ENCODE data around the gene EYS. TPM values are rescaled to one million over a fixed set of nuclear protein-coding genes. Genes with fewer than 3 reads are reported as not detected.
A peak's percentile ranks its signal among the peaks of the same experiment; 100 is the strongest.

The EYS gene
- total RNA-seq, 1 experiment from 2014 or later = 0.98 TPM

DNA sequence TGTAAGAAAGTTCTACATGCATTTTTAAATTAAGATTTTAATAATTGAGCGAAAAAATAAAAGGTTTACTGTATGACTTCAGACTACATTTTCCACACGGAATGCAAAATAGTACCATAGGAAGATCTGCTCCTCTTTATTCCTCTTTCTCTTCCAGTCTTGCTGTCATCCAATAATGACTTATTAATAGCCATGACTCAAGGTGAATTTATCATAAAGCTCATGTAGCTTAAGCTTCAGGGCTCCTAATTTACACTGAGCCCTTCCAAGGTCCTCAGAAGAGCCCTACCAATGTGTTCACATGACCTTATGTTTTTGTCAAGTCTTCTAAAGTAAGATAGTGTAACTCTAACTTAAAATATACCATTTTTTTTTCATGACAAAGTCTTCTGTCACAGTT is 1561.4 kb downstream of the EYS start:
- no peak for DNase-seq (ENCODE audit: low read depth)

DNA sequence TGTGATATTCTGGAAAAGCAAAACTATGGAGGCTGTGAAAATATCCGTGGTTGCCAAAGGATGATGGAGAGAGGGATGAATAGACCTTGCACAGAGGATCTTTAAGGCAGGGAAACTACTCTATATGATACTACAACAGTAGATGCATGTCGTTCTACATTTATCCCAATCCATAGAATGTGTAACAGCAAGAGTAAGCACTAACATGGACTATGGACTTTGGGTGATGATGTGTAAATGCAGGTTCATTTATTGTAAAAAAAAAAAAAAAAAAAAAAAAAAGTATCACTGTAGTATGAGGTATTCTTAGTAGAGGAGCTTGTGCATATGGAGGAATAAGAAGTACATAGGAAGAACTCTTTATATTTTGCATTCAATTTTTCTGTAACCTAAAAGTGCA is 1563.9 kb downstream of the EYS start:
- DNase-seq (ENCODE audit: low read depth) = no peak

DNA sequence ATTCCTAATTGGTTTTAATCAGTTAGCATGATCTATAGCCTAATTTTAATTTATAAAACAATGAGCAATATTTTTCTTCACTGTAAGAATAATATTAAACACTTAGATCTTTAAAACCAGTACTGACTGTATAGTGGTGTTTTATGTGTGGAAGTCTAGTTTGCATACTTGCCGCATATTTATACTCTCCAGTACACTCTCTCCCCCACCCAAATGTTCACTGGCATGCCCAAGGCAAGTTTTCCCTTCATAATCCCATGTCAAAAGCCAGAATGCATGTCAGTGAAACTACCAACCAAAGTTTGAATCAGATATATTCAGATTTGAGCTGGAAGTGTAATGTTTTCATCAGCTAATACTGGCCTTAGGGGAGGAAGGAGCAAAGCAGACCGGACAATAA is 1565.3 kb downstream of the EYS start:
- DNase-seq (ENCODE audit: low read depth) = no peak

DNA sequence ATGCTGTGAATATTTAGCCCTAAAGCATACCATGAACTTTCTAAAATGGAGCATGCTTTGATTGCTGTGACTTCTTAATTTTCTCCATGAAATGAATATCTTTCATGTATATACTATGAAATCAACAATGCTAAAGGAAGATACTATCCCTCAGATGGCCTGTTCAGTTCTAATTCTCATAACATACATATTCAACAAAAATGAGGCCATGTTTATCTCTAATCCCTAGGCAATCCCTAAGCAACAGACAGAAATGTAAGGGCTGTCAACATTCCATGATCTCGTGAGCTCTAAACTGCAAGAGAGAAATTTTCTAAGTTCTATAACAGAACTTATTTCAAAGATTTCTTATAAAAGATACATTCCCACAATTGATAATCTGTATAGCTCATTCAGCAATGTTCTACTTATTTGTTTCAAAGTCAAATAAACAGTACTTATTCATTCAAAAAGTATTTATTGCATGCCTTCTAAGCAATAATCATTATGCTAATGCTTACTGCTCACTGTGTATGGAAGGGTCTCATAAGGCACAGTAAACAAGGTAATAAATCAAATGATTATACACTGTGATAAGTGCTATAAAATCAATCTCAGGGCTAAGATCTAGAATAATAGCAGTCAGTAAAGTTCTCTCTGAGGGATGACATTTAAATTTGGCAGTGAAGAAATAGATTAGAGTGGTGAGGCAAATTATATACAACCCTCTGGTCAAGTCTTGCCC is 1578.6 kb downstream of the EYS start:
- DNase-seq (ENCODE audit: low read depth) = no peak

DNA sequence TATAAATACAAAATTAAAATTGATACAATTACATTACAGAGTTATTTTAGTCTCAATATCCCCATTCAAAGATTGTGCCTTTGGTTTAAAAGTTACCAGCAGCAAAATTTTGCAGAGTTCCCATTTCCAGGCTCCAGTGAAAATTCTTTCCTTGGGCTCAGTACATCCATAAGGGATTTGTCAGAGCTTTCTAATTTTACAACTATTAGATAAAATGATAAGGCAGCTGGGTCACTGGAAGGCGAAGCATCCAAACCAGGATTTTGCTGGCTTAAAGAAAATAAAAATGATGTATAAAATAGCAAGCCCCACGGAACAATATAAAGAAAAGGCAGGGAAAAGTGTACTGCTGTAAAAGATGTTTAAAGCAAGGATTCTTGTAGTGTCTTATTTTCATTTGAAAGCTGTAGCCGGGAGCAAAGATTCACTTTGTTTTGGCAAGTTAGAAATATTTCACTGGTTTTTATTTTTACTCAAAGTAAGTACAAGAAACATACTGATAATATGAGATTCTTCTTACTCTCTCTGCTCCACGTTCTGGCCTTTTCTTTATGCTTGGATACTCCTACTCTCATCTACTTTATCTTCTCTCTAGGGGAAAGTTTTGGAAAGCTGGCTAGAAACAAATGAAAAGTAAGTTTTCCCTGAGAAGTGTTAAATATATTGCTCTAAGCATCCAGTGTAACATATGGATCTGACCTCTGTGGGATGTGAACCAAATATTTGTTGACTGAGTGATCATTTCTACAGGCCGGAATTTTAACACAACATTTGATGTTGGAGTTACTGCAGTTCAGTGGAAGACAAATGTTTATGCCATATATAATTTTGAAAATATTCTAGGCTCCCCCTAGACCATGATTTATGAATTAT is 1583.0 kb downstream of the EYS start:
- no peak for DNase-seq (ENCODE audit: low read depth)

DNA sequence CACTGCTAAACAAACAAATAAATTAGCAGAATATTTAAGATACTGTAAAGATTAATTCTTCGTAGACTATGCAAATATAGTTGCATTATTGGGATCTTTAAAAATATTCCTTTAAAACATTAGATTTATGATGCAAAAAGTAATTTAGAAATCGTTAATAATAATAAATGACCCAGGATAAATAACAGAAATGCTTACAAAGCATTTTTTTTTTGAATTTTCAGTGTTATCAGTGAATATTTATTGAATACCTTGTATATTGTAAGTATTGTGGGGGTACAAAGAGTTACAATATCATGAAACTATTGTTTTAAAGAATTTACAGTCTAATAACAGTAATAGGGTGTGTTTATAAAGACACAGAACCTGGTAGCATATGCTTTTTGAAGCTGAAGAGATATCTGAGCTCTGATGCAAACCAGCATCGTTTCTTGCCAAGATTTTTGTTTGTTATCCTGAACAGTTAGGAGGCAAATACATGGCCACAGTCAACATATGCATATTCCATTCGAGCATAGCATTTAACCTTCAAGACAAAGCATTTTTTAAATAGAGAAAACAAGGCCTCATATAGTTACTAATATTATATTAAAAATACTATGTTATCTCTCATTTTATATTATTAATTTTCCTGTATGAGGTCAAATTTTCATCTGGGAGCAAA is 1584.2 kb downstream of the EYS start:
- no peak for DNase-seq (ENCODE audit: low read depth)

DNA sequence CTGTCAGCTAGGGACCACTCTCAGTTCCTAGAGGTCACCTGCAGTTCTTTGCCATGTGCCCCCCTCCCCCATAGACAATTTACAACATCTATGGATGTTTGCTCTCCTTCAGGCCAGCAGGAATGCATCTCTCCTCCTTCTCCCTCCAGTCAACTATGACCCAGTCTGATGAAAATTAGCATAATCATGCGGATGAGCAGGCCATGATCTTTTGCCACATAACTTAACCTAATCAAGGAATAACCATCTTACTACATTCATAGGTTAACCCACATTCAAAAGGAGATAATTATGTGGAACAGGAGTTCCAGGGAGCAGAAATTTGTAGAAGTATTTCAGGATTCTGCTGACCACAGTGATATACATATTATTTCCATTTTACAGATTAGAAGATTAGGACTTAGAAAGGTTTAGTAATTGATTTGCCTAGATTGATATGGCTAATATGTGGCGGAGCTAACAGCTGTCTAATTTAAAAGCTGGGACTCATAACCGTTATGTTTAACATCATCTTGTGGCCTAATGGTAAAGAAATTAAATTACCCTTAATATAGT is 1585.9 kb downstream of the EYS start:
- DNase-seq (ENCODE audit: low read depth) = no peak

DNA sequence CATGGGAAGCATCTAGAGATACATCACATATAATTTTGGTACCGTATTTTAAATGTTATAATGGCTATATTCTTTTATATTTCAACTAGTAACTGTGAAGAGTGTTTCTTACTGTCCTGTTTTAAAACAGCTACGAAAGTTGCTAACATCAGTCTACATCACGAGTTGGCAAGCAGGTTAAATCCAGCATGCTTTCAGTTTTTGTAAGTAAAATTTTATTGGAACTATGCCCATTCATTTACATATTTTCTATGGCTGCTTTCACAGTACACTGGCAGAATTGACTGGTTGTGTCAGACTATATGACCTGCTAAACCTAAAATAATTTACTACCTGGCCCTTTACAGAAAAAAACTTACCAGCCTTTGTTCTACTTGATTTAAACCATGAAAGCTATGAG is 1593.3 kb downstream of the EYS start:
- no peak for DNase-seq (ENCODE audit: low read depth)

DNA sequence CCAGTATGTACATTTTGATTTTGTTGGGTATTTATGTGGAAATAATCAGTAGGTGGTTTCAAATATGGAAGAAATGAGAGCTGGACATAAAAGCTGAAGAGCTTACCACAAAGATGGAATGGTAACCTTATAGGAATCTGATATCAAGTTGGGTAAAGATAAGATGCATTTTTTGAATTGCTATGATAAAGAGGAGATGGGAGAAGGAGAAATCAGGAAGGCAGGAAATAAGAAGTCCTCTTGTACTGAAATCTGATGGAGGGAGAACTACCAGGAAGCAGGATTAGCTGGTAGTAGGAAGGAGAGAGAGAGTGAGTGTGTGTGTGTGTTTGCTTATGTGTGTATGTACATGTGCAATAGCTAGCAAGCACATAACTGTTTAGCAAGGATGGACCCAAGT is 1603.0 kb downstream of the EYS start:
- no peak for DNase-seq (ENCODE audit: low read depth)

DNA sequence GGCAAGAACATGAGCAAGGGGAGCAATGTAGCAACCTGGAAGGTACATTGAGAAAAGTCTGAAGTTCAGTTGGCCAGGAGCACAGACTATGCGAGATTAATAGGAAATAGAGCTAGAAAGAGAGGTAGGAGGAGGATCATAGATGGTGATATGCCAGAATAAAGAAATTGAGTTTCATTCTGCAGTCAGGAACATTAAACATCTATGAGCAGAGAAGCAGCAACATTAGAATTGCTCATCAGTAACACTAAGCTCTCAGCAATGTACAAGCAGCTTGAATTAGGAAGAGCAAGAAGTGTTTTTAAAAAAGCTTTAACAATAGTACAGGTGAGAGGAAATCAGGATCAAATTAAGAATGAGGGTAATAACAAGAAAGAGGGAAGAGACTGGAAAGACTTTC is 1603.5 kb downstream of the EYS start:
- no peak for DNase-seq (ENCODE audit: low read depth)

DNA sequence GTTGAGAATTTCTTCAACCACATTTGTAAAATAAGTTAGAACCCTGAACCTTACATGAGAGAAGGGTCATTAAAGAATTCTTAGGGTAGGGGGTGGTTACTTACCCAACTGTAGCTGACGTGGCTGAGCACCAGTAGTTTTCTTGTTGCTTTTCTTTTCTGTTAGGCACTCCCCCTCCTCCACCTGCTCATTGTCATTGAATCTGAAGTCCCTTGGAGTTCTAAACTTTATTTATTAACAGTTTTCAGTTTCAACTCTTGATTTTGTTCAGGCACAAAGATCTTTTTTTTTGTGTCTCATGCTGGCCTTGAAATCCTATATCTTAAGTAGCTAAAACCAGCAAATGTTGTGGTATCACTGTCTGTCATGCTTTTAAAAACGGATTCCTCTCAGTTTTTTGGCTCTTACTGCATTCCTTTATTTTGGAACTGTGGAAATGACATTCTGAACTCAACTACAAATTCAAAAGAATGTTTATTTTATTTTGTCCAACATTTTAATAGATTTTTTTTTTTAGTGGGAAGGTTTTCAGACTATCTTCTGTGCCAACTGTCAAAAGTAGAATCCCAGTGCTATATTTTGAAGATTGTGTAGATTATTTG is 1606.2 kb downstream of the EYS start:
- DNase-seq (ENCODE audit: low read depth) = no peak

DNA sequence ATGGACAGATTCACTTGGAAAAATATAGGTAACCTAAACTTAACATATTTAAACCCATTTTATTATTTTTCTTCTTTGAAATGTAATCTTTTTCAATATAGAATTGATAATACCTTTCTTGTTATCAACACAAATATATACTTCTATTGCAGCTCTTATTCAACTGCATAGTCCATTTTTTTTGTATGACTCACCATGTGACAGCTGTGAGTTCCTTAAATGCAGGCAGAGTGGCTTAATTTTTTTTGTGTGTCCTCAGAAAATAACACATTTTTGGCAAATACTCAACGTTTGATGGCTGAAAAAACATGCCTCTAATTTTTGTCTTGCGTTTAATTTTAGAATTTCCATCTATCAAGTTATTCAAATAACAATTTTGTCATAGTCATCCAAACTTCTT is 1616.7 kb downstream of the EYS start:
- DNase-seq (ENCODE audit: low read depth) = peak; percentile 25

DNA sequence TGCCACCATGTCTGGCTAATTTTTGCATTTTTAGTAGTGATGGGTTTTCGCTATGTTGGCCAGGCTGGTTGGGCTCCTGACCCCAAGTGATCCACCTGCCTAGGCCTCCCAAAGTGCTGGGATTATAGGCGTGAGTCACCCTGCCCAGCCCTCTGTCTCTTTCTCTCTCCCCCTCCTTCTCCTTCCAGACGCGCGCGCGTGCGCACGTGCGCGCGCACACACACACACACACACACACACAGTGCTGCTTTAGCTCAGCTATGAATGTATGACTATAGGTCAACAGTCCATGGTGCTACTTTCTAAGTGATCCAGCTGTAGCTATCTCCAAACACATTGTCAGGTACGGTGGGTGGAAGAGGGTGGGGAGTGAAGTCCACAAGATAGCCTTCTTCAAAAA is 1621.9 kb downstream of the EYS start:
- DNase-seq (ENCODE audit: low read depth) = no peak

DNA sequence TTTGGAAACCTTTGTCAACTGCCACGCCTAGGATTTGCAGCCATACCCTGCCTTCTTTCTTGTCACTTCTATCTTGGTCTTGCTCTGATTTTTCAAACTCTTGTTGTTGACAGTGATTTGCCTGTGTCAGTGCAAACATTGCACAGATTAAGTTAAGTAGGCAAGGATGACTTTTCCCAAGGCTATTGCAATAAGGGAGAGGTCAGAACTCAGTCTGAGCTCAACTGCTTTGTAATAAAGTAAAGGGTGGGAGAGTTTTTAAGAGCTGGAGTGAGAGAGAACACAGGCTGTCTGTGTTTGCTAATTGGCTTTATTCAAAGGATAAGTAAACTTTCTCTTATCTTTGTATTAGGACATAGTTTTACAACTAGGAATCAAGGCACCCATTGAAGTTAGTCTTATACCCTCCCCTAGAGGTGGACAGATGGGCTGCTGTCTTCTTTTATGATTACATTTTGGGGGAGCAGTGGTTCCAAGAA is 1622.8 kb downstream of the EYS start:
- DNase-seq (ENCODE audit: low read depth) = no peak

DNA sequence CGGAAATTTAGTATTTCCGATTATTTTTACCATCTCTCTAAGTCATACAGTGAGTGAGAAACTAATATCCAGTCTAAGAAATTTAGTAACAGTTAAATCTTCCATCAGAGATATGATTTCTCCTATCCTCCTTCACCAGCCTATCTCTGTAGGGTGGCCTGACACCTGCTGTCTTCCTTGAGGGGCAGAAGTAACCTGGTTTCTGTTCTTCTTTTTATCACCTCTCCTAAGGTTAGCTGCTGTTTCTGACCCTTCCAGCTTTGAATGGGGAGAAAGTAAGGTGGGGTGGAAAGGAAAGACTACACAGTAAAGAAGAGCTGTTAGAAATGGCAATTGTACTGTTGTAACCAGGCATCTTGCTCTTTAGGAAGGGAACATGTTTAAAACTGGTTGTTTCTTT is 1623.8 kb downstream of the EYS start:
- no peak for DNase-seq (ENCODE audit: low read depth)

DNA sequence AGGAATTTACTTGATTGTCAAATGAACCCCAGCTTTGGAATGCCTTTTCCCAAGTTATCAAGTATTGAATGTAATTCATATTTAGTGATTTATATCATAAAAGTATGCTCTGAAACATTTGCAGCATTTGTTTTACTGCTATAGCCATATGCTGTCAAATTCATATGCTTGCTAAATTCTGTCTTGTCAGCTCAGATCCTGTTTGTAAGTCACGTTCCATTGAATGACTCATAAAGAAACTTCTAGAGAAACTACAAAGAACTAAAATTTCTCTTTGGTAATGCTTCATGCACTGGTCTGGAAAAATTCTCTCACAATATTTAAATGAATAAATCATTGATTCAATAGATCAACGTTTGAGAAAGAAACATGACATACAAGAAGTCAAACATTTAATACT is 1625.6 kb downstream of the EYS start:
- DNase-seq (ENCODE audit: low read depth) = no peak

DNA sequence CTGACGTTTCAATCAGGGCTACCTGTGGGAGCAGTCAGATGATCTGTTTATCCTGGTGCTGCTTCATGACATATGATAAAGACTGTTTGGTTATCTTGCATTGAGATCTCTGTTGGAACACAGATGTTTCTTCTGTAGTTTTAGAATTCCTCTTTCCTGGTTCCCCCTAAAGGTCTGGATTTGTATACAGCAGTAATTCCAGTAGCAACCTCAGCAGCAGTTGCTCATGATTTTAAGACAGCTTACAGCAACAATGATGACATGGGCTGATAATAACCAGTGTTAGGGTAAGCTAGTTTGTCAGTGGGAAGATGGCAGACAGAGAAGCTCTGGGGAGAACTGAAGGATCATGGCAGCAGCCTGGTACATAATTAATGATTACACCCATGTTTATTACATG is 1632.0 kb downstream of the EYS start:
- DNase-seq (ENCODE audit: low read depth) = no peak

DNA sequence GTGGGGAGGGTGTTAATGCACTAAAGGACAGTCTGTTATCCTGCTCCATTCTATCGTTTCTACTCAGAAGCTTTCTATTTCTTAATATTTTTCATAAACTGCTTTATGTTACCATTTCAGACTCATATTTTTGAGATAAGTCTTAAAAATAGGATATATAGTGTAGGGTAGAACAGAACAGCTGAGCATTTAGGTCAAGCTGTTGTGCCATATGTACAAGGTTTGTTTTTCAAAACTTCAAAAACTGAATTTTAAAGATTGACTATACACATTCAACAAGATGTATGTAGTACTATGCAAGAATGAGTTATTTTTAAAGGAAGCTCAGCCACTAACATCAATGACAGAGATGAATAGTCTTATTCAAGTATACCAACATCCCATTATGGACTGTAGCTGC is 1634.3 kb downstream of the EYS start:
- DNase-seq (ENCODE audit: low read depth) = no peak

DNA sequence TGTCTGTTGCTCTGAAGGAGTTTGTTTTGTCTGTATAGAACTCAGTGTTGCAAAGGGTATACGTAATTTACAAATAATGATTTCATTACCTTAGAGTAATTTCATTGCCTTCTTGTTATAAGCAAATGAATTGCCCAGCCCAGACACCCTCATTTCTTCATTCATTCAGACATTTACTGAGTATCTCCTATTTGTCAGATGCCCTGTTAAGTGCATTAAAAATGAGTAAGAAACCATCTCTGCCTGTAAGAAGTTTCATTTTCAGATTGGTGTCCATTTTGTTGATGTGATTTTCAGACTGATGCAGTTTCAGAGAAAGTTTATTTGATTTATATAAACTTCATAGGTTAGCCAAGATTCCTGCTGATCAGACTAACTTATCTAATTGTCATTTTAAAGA is 1642.1 kb downstream of the EYS start:
- no peak for DNase-seq (ENCODE audit: low read depth)

DNA sequence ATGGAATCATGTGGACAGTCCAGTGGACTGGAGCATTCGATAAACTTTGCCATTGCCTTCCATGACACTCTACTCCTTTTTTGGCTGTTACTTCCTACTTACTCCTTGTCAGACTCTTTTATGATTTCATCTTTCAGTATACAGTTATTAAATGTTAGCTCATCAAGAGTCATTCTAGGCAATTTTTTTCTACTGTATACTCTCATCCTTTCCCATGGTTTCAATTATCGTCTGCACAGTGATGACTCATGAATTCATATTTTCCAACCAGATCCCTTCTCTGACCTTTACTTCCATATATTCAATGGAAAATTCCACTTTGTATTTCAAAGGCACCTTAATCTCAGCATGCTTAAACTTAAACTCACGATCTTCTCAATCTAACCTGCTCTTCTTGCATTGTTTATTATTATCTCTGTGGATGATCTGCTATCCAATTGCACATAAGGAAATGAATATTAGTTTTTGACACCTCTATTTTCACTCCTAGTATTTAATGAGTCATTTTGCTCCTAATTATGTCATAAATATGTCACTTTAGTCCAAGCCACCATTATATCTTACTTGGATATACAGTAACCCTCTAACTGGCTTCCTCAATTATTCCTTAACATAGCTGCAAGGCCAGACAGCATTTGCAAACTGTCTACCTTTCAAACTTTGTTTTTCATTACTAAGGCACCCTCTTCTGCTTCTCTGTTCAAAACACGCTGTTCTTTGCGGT is 1643.9 kb downstream of the EYS start:
- DNase-seq (ENCODE audit: low read depth) = no peak

DNA sequence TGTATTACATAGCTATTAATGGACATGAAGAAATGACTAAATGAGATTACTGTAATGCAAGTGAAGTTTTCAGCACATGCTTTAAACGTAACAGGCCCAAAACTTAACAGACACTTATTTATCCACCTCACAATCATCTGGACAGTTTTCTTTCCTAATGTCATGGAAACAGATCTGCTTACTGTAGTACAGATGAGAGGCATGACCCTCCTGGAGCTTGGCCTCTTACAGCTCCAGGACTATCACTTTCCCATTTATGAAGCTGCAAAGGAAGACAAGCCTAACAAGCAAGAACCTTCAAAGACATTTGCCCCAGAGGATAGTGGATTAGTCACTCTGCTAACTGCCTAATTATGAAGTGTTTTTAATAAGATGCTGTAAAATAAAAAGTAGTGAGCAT is 1652.2 kb downstream of the EYS start:
- DNase-seq (ENCODE audit: low read depth) = no peak
